HepG2 (cell line): ENCODE data around the gene RAB3B.
"Not testable (repeated sequence)": the region's sequence is repeated elsewhere in the genome, so short reads cannot be mapped to it uniquely, and the experiment has no call there.

ENCODE experiments used
- CTCF ChIP-seq: sonication (generic); formaldehyde crosslinking; IDR thresholded peaks from 2 replicates; pipeline ENCODE4 v1.5.0; 2020; ENCODE audit warnings: mild to moderate bottlenecking, missing genetic modification reagents, moderate library complexity
- FOXM1 ChIP-seq: sonication (generic); formaldehyde crosslinking; IDR thresholded peaks from 2 replicates; pipeline ENCODE4 v1.5.0; 2020; ENCODE audit warnings: missing genetic modification reagents
- PHB2 ChIP-seq: fragments of 450-650 bp; IDR thresholded peaks from 2 replicates; pipeline ENCODE4 v1.6.1; 2018; ENCODE audit not compliant: partially characterized antibody

DNA sequence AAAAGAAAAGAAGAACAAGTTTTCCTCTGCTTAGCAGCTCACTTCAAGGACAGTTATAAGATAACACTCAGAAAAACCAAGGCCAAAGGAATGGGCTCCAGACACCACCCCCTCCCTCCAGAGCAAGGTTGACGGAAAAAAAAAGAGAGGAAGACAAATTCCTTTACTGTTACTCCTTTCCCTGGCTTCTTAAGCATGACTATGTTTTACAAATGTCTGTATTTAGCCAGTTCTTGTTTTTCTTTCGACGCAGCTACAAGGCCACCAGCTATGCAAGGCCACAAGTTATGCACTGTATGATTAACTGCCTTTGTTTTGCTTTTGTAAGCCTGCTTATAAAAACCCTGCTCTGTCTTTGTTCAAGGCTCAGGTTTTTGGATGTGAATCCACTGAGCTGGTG is 15.0 kb upstream of the RAB3B start:
- TF ChIP-seq PHB2; FOXM1 (CRISPR knock-in tag); CTCF (CRISPR knock-in tag): not testable (repeated sequence)
